Measurements from ENCODE around the gene CDCA7L.

- TF ChIP-seq POLR2A (IDR thresholded peaks at IDR 0.05): no peak
- TF ChIP-seq CTCF (IDR thresholded peaks at IDR 0.05): no peak
- no peak for TF ChIP-seq EP300 (IDR thresholded peaks at IDR 0.05)
Measured at GRCh38 chr7:21927693-21928092, 18.0 kb downstream of the CDCA7L start.
